HG02840 (cell line): ENCODE results near the gene PLD2.

ENCODE experiments used
- ATAC-seq: cut with Tn5 transposase; IDR thresholded peaks from one replicate; pipeline ENCODE4 v1.9.1; 2021; ENCODE audit warnings: mild to moderate bottlenecking, moderate library complexity, moderate number of reproducible peaks; ENCODE audit not compliant: unreplicated experiment, low FRiP score

Gene PLD2

GRCh38 chr17:4806777-4807604 is at the start of gene PLD2:
Gene PLD2, plus strand, starts transcription at chr17:4807152. Its CDS starts 621 bp downstream, at chr17:4807773.
- peak; percentile 83 for ATAC-seq

- ATAC-seq: no peak
These were observed 47.1 kb upstream of the PLD2 start for GRCh38 chr17:4759776-4760236.

- no peak for ATAC-seq
These were observed 42.4 kb upstream of the PLD2 start for GRCh38 chr17:4764595-4764994.

- ATAC-seq: no peak
These were observed 40.8 kb upstream of the PLD2 start for GRCh38 chr17:4766201-4766600.

- ATAC-seq: no peak
These were observed 40.2 kb upstream of the PLD2 start for GRCh38 chr17:4766723-4767122.

- ATAC-seq: no peak
These were observed 38.7 kb upstream of the PLD2 start for GRCh38 chr17:4768298-4768697.

- no peak for ATAC-seq
These were observed 37.3 kb upstream of the PLD2 start for GRCh38 chr17:4769628-4770027.

- no peak for ATAC-seq
These were observed 35.3 kb upstream of the PLD2 start, which contains the start of gene TM4SF5 for GRCh38 chr17:4771519-4772234. Gene TM4SF5, plus strand, starts transcription at chr17:4771886. Its CDS starts 37 bp downstream, at chr17:4771923.

- ATAC-seq: no peak
These were observed 34.7 kb upstream of the PLD2 start for GRCh38 chr17:4772235-4772613.

GRCh38 chr17:4777969-4778760 is 28.8 kb upstream of the PLD2 start:
- ATAC-seq: no peak

GRCh38 chr17:4780325-4780955 is 26.5 kb upstream of the PLD2 start:
- ATAC-seq: no peak

- no peak for ATAC-seq
These were observed 24.3 kb upstream of the PLD2 start for GRCh38 chr17:4782652-4783051.

GRCh38 chr17:4785311-4786105 is 21.4 kb upstream of the PLD2 start:
- no peak for ATAC-seq

- no peak for ATAC-seq
These were observed 20.8 kb upstream of the PLD2 start, which contains the start of gene VMO1 for GRCh38 chr17:4786106-4786511. Gene VMO1, minus strand, starts transcription at chr17:4786364. Its CDS starts 12 bp downstream, at chr17:4786352.

GRCh38 chr17:4786516-4786915 is 20.4 kb upstream of the PLD2 start:
- ATAC-seq: no peak

- ATAC-seq: no peak
These were observed 18.7 kb upstream of the PLD2 start for GRCh38 chr17:4788159-4788806.

GRCh38 chr17:4788807-4789700 is 17.9 kb upstream of the PLD2 start, which contains the start of gene GLTPD2:
Gene GLTPD2, plus strand, starts transcription at chr17:4788964. Its CDS starts 48 bp downstream, at chr17:4789012.
- no peak for ATAC-seq

GRCh38 chr17:4789701-4789950 is 17.3 kb upstream of the PLD2 start:
- ATAC-seq: peak; percentile 30
